ENCODE measurements around the gene RNASE12.
"Not testable (repeated sequence)": the region's sequence is repeated elsewhere in the genome, so short reads cannot be mapped to it uniquely, and the experiment has no call there.

Gene RNASE12

GRCh38 chr14:20580242-20580641 lies 10.9 kb downstream of the RNASE12 start:
- no peak for DNase-seq (ENCODE audit: low read depth)

- no peak for DNase-seq (ENCODE audit: low read depth)
These were observed 12.2 kb downstream of the RNASE12 start for GRCh38 chr14:20578784-20579502.

GRCh38 chr14:20578325-20578724 lies 12.9 kb downstream of the RNASE12 start:
- no peak for DNase-seq (ENCODE audit: low read depth)

GRCh38 chr14:20572382-20572990 lies 18.7 kb downstream of the RNASE12 start:
- DNase-seq (ENCODE audit: low read depth), result not testable (repeated sequence)

- DNase-seq (ENCODE audit: low read depth), result not testable (repeated sequence)
These were observed 20.5 kb downstream of the RNASE12 start for GRCh38 chr14:20570720-20571119.

- not testable (repeated sequence) for DNase-seq (ENCODE audit: low read depth)
These were observed 21.3 kb downstream of the RNASE12 start for GRCh38 chr14:20569865-20570264.

GRCh38 chr14:20569066-20569465 lies 22.1 kb downstream of the RNASE12 start:
- no peak for DNase-seq (ENCODE audit: low read depth)

GRCh38 chr14:20568393-20568792 lies 22.8 kb downstream of the RNASE12 start:
- DNase-seq (ENCODE audit: low read depth), result no peak

- DNase-seq (ENCODE audit: low read depth), result not testable (repeated sequence)
These were observed 24.0 kb downstream of the RNASE12 start for GRCh38 chr14:20567199-20567598.

- DNase-seq (ENCODE audit: low read depth), result no peak
These were observed 26.6 kb downstream of the RNASE12 start for GRCh38 chr14:20564501-20564997.

GRCh38 chr14:20563971-20564370 lies 27.2 kb downstream of the RNASE12 start:
- no peak for DNase-seq (ENCODE audit: low read depth)

GRCh38 chr14:20560961-20561360 lies 30.2 kb downstream of the RNASE12 start, which contains the start of gene RNASE9:
RNASE9 (minus strand) TSS chr14:20561047.
- DNase-seq (ENCODE audit: low read depth), result no peak

- DNase-seq (ENCODE audit: low read depth), result no peak
These were observed 31.7 kb downstream of the RNASE12 start for GRCh38 chr14:20559461-20559904.

GRCh38 chr14:20557212-20557542 lies 34.0 kb downstream of the RNASE12 start:
- DNase-seq (ENCODE audit: low read depth), result no peak

GRCh38 chr14:20556500-20557211 lies 34.5 kb downstream of the RNASE12 start:
- DNase-seq (ENCODE audit: low read depth), result no peak

- no peak for DNase-seq (ENCODE audit: low read depth)
These were observed 35.3 kb downstream of the RNASE12 start for GRCh38 chr14:20555845-20556244.

GRCh38 chr14:20553024-20553423 lies 38.2 kb downstream of the RNASE12 start:
- no peak for DNase-seq (ENCODE audit: low read depth)

GRCh38 chr14:20551606-20552005 lies 39.6 kb downstream of the RNASE12 start:
- no peak for DNase-seq (ENCODE audit: low read depth)

- DNase-seq (ENCODE audit: low read depth), result no peak
These were observed 40.2 kb downstream of the RNASE12 start for GRCh38 chr14:20550926-20551325.

- no peak for DNase-seq (ENCODE audit: low read depth)
These were observed 42.6 kb downstream of the RNASE12 start for GRCh38 chr14:20548414-20549158.

GRCh38 chr14:20546877-20547276 lies 44.3 kb downstream of the RNASE12 start:
- no peak for DNase-seq (ENCODE audit: low read depth)
